Measurements from ENCODE around the gene DHX30.

- no peak for TF ChIP-seq CTCF (conservative IDR thresholded peaks at IDR 0.05 in 1 of 2, IDR thresholded peaks at IDR 0.05 in 1 of 2; ENCODE audit: low read depth in 1 of 2, low read length in 2 of 2)
- TF ChIP-seq EZH2 (IDR thresholded peaks at IDR 0.05; ENCODE audit: low read length, missing control alignments), result no peak
Measured at GRCh38 chr3:47783673-47784072, 19.3 kb upstream of the DHX30 start.

Measured in fibroblast of lung (primary cell).